ENCODE results near the gene WRAP53.

- TF ChIP-seq CTCF (IDR thresholded peaks at IDR 0.05; ENCODE audit: insufficient read depth, low read length, poor library complexity, severe bottlenecking) (no peak), EZH2phosphoT487 (conservative IDR thresholded peaks at IDR 0.05; ENCODE audit: low read length) (no peak)
These were observed 26.7 kb downstream of the WRAP53 start for GRCh38 chr17:7714721-7715594.
